Heart left ventricle (tissue), 16 donors: Measurements from ENCODE around the gene F5. TPM values are rescaled to one million over a fixed set of nuclear protein-coding genes. Genes with fewer than 3 reads are reported as not detected.

Experiments used
- ATAC-seq, 4 donors: fragments of 200-7000 bp; cut with Tn5 transposase; one replicate each; pipeline ENCODE4 v1.9.1; 2020 to 2022; ENCODE audit warnings: moderate library complexity in 4 of 4, mild to moderate bottlenecking in 3 of 4, moderate number of reproducible peaks in 1 of 4
- DNase-seq, 5 donors: peaks; one replicate each; pipeline ENCODE4 v3.0.0-alpha.2; 2020
- H3K27ac ChIP-seq, 12 donors: fragments of 200-600 bp; sonication (generic) in 4 of 12; one replicate each; pipeline versions ENCODE4 v1.5.0 to v1.8.0; 2016 to 2022; ENCODE audit warnings: mild to moderate bottlenecking in 2 of 12
- H3K27me3 ChIP-seq, 9 donors: fragments of 200-600 bp; sonication (generic) in 2 of 9; one replicate each; pipeline versions ENCODE4 v1.5.1 to v1.8.0; 2016 to 2022; ENCODE audit warnings: mild to moderate bottlenecking in 3 of 9
- H3K36me3 ChIP-seq, 9 donors: fragments of 200-600 bp; sonication (generic) in 2 of 9; one replicate each; pipeline versions ENCODE4 v1.5.0 to v1.8.0; 2018 to 2022; ENCODE audit warnings: mild to moderate bottlenecking in 2 of 9
- H3K4me1 ChIP-seq, 12 donors: fragments of 200-600 bp; sonication (generic) in 4 of 12; one replicate each; pipeline versions ENCODE4 v1.5.0 to v1.8.0; 2016 to 2022; ENCODE audit warnings: mild to moderate bottlenecking in 3 of 12
- H3K4me3 ChIP-seq, 12 donors: fragments of 200-600 bp; sonication (generic) in 4 of 12; one replicate each; pipeline versions ENCODE4 v1.5.0 to v1.8.0; 2017 to 2022; ENCODE audit warnings: mild to moderate bottlenecking in 9 of 12, moderate library complexity in 4 of 12
- H3K9me3 ChIP-seq, 12 donors: fragments of 200-600 bp; sonication (generic) in 4 of 12; one replicate each; pipeline versions ENCODE4 v1.5.0 to v1.8.0; 2016 to 2022; ENCODE audit warnings: mild to moderate bottlenecking in 1 of 12
- CTCF ChIP-seq, 12 donors: fragments of 200-600 bp; sonication (generic) in 4 of 12; IDR thresholded peaks; one replicate each; pipeline versions ENCODE4 v1.5.0 to v1.8.0; 2018 to 2022; ENCODE audit warnings: antibody characterized with exemption in 12 of 12, mild to moderate bottlenecking in 5 of 12
- POLR2A ChIP-seq, 2 donors: fragments of 450-650 bp; IDR thresholded peaks; one replicate each; pipeline ENCODE4 v1.6.1; 2017; ENCODE audit warnings: antibody characterized with exemption in 2 of 2, mild to moderate bottlenecking in 2 of 2, moderate library complexity in 2 of 2
- WGBS, 4 donors: extraction: QIAGEN DNeasy Blood & Tissue Kit in 2 of 4; methylation state at CpG; one replicate each; pipeline versions ENCODE4 v1.1.5 to v1.1.7; 2013 to 2018; 5-methylcytosine and 5-hydroxymethylcytosine counted together
- intact Hi-C, 10 donors: fragments of 100-400 bp; cut with DNase I; formaldehyde crosslinking; loops; one replicate each; pipeline versions ENCODE4 v1.11.1 to v1.14.2; 2022
- polyA plus RNA-seq, 2 donors: library from polyadenylated mRNA; stranded (reverse); fragments of 200-250 nt; gene quantifications; one replicate each; pipeline ENCODE4 v1.2.3, GENCODE V29; 2013
- total RNA-seq, 9 donors: library from RNA; depleted of rRNA in 2 of 9; stranded (reverse); fragments of >200 nt in 2 of 9; fragmentation: NEBNext Ultra II Directional in 3 of 9; extraction: Animal tissue kit (Norgen Biotek cat#: 25700) in 3 of 9; gene quantifications; one replicate each; pipeline versions ENCODE4 v1.1.0 to v1.2.4, GENCODE V29; 2016 to 2023
- donor health status: ischemic (EF 13 %, LVEDD 7.1; RV severe dilation, severe dysfunction).
- donor health status: healthy with polysubstance abuse.
- donor health status: DM: no; HTN: yes; CAD: no.
- donor health status: DM: no; HTN: no; CAD: no.
- donor health status: ischemic (EF 25% LVEDD 6.9; RV normal size, moderate dysfunction).
- donor health status: ischemic (EF 25% LVEDD 5.7; RV mildly dilated, moderate dysfunction).
- donor health status: healthy.
- donor health status: DM: yes; HTN: yes; CAD: no.
- donor health status: ischemic (EF 35%, LVEDD 5.7; RV mildly dilated, moderate dysfunction).
- donor health status: nonischemic (EF 11% LVEDD 7.7; RV severe dilation, severe dysfunction).
- donor health status: DM: yes; HTN: yes; CAD: no.
- donor health status: PGD.
- donor health status: ischemic (EF 29% LVEDD 5.4; RV normal size, mild dysfunction).
- donor health status: nonischemic (EF 23%, LVEDD 6.1; RV moderate dilation, normal function).

Gene F5
- total and polyA plus RNA-seq, 11 donors = 0.93 to 43.3 (median 18.0) TPM

DNA sequence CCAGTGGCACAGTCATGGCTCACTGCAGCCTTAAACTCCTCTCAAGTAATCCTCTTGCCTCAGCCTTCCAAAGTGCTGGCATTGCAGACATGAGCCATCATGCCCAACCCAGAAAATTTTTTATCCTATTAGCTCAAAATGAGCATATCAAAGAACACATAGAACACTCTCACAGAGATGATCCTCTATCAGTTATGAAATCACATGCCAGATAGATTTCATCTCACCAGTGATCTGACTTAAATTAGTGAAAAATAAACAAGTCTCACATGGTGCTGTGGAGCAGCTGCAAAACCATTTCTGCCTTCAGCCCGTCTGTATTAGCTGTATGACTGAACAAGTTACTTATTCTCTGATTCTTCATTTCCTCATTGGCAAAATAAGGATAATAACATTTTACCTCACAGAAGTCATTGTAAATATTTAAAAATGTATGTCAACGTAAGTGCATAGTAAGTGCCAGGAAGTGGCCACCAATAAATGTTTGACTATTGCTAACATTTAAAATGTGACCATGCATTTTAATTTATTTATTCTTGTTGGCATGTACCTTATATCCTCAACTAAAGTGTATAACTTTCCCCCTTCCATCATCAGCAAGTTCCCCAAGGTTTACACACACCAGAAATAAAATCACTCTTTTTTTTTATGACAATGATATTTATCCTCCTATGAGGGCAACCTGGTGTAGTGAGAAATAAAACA, 71.6 kb downstream of the F5 start:
- Histone ChIP-seq H3K4me3 (no peak overlapping the region), H3K27ac (no peak overlapping the region), H3K9me3 (no peaks in the 10 kb centered on the region), H3K4me1 (peaks cover 0 to 7% (median 0%) of the 10 kb centered on the region in 12 donors), H3K36me3 (peaks cover 0 to 12% (median 0%) of the 10 kb centered on the region in 9 donors), H3K27me3 (no peaks in the 10 kb centered on the region)
- intact Hi-C loops = no loop called here
- TF ChIP-seq POLR2A (IDR thresholded peaks at IDR 0.05) (no peak), CTCF (IDR thresholded peaks at IDR 0.05) (no peak)
- ATAC-seq (no peak), DNase-seq (no peak)
- WGBS, 4 donors = 75 to 83% (median 77%) methylated on average over 2 of the region's 2 CpGs

DNA sequence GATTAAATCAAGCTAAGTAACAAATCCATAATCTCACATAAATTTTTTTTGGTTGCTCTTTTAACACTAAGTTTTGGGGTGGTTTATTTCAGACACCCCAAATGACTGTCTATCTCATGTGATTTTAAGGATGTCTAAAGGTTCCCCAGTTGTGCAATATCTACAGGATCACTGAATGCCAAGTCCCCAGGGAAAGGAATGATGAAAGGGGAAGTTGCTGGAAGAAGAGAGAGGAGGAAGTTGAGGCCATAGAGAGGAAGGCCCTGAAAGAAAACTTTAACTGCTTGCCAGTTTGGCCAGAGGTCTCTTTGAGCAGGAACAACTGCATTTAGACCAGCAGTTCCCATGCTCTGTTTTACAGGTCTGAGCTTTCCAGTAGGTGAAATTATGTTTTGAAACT, 73.1 kb downstream of the F5 start:
- no peaks in the 10 kb centered on the region for H3K27me3 ChIP-seq
- H3K4me1 ChIP-seq = peaks cover 0 to 18% (median 4%) of the 10 kb centered on the region in 12 donors
- H3K4me3 ChIP-seq = no peak overlapping the region
- peak overlapping the region in 2 of 12 donors; percentile 24 to 71 for H3K27ac ChIP-seq
- DNase-seq = no peak
- TF ChIP-seq POLR2A (IDR thresholded peaks at IDR 0.05) (no peak), CTCF (IDR thresholded peaks at IDR 0.05) (no peak)
- H3K9me3 ChIP-seq = no peaks in the 10 kb centered on the region
- intact Hi-C loops = no loop called here
- peak in 2 of 4 donors; percentile 28 to 62 for ATAC-seq
- H3K36me3 ChIP-seq = peaks cover 0 to 2% (median 0%) of the 10 kb centered on the region in 9 donors

- peaks cover 0 to 20% (median 4%) of the 10 kb centered on the region in 12 donors for H3K4me1 ChIP-seq
- no peaks in the 10 kb centered on the region for H3K27me3 ChIP-seq
- WGBS, 4 donors = 69 to 75% (median 72%) methylated on average over 3 of the region's 3 CpGs
- H3K9me3 ChIP-seq = no peaks in the 10 kb centered on the region
- peak overlapping the region in 10 of 12 donors; percentile 11 to 71 (median 40) for H3K27ac ChIP-seq
- H3K4me3 ChIP-seq = no peak overlapping the region
- no peaks in the 10 kb centered on the region for H3K36me3 ChIP-seq
- peak in 2 of 5 donors; percentile 8 to 19 for DNase-seq
- intact Hi-C loops = no loop called here
- no peak for TF ChIP-seq CTCF (IDR thresholded peaks at IDR 0.05)
- ATAC-seq = peak; percentile 59 to 87 (median 80)
Measured at GRCh38 chr1:169511316-169512005, 74.8 kb downstream of the F5 start.

- Histone ChIP-seq H3K4me1 (peaks cover 0 to 20% (median 4%) of the 10 kb centered on the region in 12 donors), H3K4me3 (no peak overlapping the region), H3K27me3 (no peaks in the 10 kb centered on the region), H3K36me3 (no peaks in the 10 kb centered on the region), H3K9me3 (peaks cover 0 to 4% (median 0%) of the 10 kb centered on the region in 12 donors), H3K27ac (peak overlapping the region in 2 of 12 donors; percentile 45 to 71)
- ATAC-seq (no peak), DNase-seq (no peak)
- WGBS, 4 donors = 79 to 85% (median 83%) methylated on average over 4 of the region's 4 CpGs
- intact Hi-C loops = no loop called here
- TF ChIP-seq POLR2A (IDR thresholded peaks at IDR 0.05) (no peak), CTCF (IDR thresholded peaks at IDR 0.05) (no peak)
Measured at GRCh38 chr1:169510060-169510459, 76.2 kb downstream of the F5 start.
